IPS-18a (cell line): ENCODE data around the gene ACOT11.
"Not testable (repeated sequence)": the region's sequence is repeated elsewhere in the genome, so short reads cannot be mapped to it uniquely, and the experiment has no call there.

Experiments used
- H3K27ac ChIP-seq: one replicate; pipeline ENCODE4 v1.5.1; 2013; ENCODE audit warnings: low read length
- H3K27me3 ChIP-seq: one replicate; pipeline ENCODE4 v1.6.1; 2013; ENCODE audit warnings: mild to moderate bottlenecking, low read length; ENCODE audit not compliant: control insufficient read depth, insufficient read depth
- H3K36me3 ChIP-seq: one replicate; pipeline ENCODE4 v1.6.1; 2013; ENCODE audit warnings: low read depth, low read length; ENCODE audit not compliant: control insufficient read depth
- H3K4me1 ChIP-seq: one replicate; pipeline ENCODE4 v1.6.1; 2013; ENCODE audit warnings: low read depth, low read length; ENCODE audit not compliant: control insufficient read depth
- H3K4me3 ChIP-seq: one replicate; pipeline ENCODE4 v1.5.1; 2013; ENCODE audit warnings: low read length
- H3K9ac ChIP-seq: one replicate; pipeline ENCODE4 v1.6.1; 2013; ENCODE audit warnings: mild to moderate bottlenecking, low read length, moderate library complexity
- H3K9me3 ChIP-seq: one replicate; pipeline ENCODE4 v1.6.1; 2013; ENCODE audit warnings: low read depth, low read length; ENCODE audit not compliant: control insufficient read depth

Gene ACOT11

DNA sequence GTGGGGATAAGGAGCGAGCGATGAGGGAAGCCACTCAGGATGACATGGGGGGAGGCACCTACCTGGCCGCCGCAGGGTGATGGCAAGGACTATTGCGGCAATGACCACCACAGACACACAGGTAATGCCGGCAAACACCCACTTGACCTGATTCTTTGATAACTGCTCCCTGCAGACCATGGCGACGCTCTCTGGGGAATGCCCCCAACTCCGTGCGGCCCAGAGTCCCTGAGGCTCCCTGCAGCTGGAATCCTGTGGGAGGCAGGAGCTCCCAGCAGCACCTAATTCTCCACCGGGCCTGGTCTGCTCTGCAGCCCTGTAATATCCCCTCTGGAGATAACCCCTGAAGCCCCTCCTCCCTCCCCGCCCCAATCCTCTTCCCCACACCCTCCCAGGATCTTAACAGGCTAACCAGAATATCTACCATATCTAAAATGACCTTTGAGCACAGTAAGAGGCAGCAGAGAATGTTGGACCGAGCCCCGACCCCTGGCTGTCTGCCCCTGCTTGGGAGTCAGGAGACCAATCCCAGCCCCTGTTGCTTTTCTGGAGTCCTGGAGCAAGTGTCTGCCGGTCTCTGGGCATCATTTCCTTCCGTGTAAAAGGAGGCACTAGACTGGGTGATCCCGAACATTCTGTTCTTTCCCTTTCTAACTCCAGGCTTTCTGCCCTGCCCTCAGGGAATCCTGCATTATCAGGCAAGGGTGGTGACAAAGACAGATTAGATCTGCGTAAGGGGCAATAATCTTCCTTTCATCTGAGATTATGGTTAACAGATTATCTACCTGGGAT, 75.4 kb downstream of the ACOT11 start, which contains the start of gene FAM151A:
Gene FAM151A (minus strand): TSS at position 310 of the 792 bp plus-strand sequence. CDS start 130 bp downstream, at position 180.
- no peak within 1 kb of the TSS for H3K4me3 ChIP-seq
- H3K36me3 ChIP-seq = no peaks in the 10 kb centered on the region
- no peaks in the 10 kb centered on the region for H3K9me3 ChIP-seq
- no peak within 1 kb of the TSS for H3K9ac ChIP-seq
- no peaks in the 10 kb centered on the region for H3K4me1 ChIP-seq
- no peaks in the 10 kb centered on the region for H3K27me3 ChIP-seq
- H3K27ac ChIP-seq = no peak within 1 kb of the TSS

DNA sequence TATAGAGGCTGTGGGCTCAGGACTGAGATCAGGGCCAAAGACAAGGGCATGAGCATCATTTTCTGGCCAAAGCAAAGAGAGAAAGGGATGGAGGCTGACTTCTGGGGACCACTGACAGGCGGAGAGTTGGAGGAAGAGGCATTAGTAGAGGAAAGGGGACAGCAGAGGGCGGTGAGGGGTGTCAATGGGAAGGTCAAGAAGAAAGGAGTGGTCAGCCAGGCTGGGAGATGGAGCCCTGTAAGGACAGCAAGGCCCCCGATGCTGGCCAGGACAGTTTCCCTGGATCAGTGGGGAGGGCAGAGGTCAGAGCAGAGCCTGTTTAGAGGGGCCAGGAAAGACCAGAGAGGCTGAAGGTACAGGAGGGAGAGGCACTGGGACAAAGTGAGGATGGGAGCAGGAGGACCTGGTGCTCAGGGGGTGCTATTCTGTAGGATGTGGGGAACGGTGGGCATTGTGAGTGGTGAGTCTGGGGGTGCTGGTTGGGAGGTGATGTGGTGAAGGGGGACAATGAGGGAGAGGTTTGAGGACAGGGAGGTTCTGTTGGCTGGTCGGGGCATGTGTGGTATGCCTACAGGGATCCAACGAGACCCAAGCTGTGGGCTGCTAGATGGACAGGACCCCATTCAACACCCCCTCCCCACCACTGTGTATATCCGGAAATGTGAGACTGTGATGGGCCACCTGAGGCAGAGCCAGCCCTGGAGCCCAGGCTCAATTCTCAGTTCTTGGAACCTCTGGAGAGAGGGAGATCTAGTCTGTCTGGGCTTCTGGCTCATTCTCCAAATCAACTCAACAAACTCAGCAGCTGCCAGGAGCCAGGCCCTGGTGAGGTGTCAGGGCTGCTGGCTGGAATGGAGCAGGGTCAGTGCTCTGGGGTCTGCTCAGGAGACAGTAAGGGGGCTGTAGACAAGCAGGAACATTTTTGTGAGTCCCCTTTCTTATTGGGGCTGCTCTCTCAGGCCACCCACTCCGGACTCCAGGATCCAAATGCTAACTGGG, 76.7 kb downstream of the ACOT11 start:
- H3K4me3 ChIP-seq = no peak overlapping the region
- no peak overlapping the region for H3K9ac ChIP-seq
- H3K9me3 ChIP-seq = no peaks in the 10 kb centered on the region
- H3K27me3 ChIP-seq = no peaks in the 10 kb centered on the region
- no peaks in the 10 kb centered on the region for H3K4me1 ChIP-seq
- H3K27ac ChIP-seq = no peak overlapping the region
- H3K36me3 ChIP-seq = no peaks in the 10 kb centered on the region

DNA sequence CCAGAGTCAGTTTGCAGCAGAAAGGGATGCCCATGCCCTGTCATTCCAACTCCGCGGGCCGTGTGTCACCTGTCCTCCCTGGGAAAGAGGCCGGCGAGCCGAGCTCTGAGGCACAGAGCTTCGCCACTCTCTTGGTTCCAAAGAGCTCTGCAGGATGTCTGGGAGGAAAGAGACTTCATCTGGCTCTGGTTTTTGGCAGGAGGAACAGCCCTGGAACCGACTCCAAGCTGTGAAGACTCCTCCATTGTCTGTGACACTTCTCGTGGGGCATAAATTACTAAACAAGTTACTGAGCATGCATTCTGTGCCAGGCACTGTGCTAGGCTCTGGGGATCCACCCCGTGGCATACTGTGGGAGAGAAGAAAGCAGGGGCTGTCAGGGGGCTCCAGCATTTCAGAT, 79.2 kb downstream of the ACOT11 start:
- no peak overlapping the region for H3K27ac ChIP-seq
- no peaks in the 10 kb centered on the region for H3K4me1 ChIP-seq
- no peaks in the 10 kb centered on the region for H3K36me3 ChIP-seq
- no peaks in the 10 kb centered on the region for H3K27me3 ChIP-seq
- no peak overlapping the region for H3K4me3 ChIP-seq
- no peak overlapping the region for H3K9ac ChIP-seq
- H3K9me3 ChIP-seq = no peaks in the 10 kb centered on the region

DNA sequence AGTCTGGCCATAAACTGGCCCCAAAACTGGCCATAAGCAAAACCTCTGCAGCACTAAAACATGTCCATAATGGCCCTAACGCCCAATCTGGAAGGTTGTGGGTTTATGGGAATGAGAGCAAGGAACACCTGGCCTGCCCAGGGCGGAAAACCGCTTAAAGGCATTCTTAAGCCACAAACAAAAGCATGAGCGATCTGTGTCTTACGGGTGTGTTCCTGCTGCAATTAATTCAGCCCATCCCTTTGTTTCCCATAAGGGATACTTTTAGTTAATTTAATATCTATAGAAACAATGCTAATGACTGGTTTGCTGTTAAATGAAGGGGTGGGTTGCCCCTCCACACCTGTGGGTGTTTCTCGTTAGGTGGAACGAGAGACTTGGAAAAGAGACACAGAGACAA, 87.8 kb downstream of the ACOT11 start:
- not testable (repeated sequence) for H3K9ac ChIP-seq, H3K9me3 ChIP-seq, H3K4me1 ChIP-seq, H3K36me3 ChIP-seq, H3K27me3 ChIP-seq, H3K27ac ChIP-seq, H3K4me3 ChIP-seq

DNA sequence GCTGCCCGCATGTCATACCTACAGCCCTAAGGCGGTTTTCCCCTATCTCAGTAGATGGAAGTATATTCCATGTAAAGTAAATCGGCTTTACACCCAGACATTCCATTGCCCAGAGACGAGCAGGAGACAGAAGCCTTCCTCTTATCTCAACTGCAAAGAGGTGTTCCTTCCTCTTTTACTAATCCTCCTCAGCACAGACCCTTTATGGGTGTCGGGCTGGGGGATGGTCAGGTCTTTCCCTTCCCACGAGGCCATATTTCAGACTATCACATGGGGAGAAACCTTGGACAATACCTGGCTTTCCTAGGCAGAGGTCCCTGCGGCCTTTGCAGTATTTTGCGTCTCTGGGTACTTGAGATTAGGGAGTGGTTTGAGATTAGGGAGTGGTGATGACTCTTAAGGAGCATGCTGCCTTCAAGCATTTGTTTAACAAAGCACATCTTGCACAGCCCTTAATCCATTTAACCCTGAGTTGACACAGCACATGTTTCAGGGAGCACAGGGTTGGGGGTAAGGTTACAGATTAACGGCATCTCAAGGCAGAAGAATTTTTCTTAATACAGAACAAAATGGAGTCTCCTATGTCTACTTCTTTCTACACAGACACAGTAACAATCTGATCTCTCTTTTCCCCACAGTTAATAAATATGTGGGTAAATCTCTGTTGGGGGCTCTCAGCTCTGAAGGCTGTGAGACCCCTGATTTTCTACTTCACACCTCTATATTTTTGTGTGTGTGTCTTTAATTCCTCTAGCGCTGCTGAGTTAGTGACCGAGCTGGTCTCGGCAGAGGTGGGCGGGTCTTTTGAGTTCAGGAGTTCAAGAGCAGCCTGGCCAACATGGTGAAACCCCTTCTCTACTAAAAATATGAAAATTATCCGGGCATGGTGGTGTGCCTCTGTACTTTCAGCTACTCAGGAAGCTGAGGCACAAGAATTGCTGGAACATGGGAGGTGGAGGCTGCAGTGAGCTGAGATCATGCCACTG, 88.7 kb downstream of the ACOT11 start:
- H3K9ac ChIP-seq, H3K4me1 ChIP-seq, H3K27ac ChIP-seq, H3K4me3 ChIP-seq, H3K36me3 ChIP-seq, H3K9me3 ChIP-seq, H3K27me3 ChIP-seq: not testable (repeated sequence)

DNA sequence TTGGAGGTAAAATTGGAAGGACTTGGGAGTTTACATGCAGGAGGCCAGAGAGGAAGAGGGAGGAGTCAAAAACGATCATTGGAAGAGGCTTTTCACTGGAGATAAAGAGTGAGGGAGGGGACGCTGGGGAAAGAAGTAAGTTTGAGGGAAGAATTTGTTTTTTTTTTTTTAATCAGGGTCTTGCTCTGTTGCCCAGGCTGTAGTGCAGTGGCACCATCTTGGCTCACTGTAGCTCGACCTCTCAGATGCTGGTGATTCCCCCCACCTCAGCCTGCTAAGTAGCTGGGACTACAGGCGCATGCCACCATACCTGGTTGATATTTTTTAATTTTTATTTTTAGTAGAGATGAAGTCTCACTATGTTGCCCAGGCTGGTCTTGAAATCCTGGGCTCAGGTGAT, 92.3 kb downstream of the ACOT11 start:
- Histone ChIP-seq H3K9me3 (peaks cover 7% of the 10 kb centered on the region), H3K27ac (no peak overlapping the region), H3K4me1 (no peaks in the 10 kb centered on the region), H3K36me3 (no peaks in the 10 kb centered on the region), H3K4me3 (no peak overlapping the region), H3K9ac (no peak overlapping the region), H3K27me3 (no peaks in the 10 kb centered on the region)

DNA sequence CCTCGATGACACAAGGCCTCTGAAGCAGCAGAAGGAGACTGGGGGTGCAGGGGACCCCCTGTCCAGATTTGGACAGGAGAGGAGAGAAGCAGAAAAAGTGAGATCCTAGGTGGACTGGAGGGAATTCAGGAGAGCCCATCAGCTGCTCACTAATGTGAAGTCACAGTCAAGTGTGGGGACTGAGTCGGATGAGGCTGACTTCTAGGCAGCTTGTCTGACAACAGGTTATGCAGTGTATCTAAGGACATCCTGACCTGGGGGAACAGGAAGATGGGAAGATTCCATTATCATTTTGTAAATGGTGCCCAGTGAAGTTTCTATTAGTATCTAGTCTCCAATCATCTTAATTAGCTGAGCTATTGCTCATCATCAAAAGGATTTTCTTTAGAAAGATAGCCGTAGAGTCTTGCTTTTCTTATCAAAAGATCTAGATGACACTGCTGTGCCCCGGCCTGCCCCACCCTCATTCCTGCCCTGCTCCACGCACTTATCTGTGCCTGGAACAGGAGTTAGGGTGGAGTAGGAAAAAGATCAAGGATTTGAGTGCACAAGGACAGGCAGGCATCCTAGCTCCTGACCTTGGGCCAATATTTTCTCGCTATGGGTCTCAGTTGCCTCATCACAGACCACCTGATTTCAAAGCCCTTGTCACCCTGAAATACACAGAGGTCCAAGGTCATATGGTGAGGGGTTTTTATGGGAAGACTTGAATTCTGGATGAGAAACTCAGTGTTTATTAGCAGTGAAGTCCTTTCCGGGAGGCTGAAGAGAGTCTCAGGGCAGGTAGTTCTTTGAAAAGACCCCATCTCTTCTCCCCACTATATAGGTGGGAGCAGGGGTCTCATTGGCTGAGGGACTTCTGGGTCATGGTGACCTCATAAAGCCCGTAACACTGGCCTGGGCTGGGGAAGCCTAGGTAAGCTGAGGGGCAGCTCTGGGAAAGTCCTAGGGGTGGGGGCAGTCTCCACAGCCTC, 93.1 kb downstream of the ACOT11 start, which contains the start of gene MROH7:
Gene MROH7 (plus strand): TSS at position 924 of the 974 bp plus-strand sequence. CDS start 11,141 bp downstream, outside the sequence.
- H3K27me3 ChIP-seq = no peaks in the 10 kb centered on the region
- H3K4me3 ChIP-seq = no peak within 1 kb of the TSS
- no peak within 1 kb of the TSS for H3K27ac ChIP-seq
- H3K36me3 ChIP-seq = no peaks in the 10 kb centered on the region
- H3K9ac ChIP-seq = no peak within 1 kb of the TSS
- H3K4me1 ChIP-seq = no peaks in the 10 kb centered on the region
- H3K9me3 ChIP-seq = peaks cover 7% of the 10 kb centered on the region

DNA sequence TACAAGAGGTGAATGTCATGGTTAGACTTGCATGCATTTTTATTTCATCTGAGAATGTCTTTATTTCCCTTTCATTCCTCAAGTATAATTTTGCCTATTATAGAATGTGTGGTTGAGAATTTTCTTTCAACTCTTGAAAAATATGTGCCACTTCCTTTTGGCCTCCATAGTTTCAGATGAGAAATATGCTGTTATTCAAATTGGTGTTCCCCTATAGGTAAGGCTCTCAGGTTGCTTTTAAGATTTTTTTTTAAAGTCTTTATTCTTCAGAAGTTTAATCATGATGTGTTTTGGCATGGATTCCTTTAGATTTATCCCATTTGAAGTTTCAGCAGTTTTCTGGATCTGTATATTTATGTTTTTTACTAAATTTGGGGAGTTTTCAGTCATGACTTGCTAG, 95.7 kb downstream of the ACOT11 start:
- Histone ChIP-seq H3K27ac (no peak overlapping the region), H3K9me3 (peaks cover 7% of the 10 kb centered on the region), H3K4me1 (no peaks in the 10 kb centered on the region), H3K9ac (no peak overlapping the region), H3K27me3 (no peaks in the 10 kb centered on the region), H3K4me3 (no peak overlapping the region), H3K36me3 (no peaks in the 10 kb centered on the region)

DNA sequence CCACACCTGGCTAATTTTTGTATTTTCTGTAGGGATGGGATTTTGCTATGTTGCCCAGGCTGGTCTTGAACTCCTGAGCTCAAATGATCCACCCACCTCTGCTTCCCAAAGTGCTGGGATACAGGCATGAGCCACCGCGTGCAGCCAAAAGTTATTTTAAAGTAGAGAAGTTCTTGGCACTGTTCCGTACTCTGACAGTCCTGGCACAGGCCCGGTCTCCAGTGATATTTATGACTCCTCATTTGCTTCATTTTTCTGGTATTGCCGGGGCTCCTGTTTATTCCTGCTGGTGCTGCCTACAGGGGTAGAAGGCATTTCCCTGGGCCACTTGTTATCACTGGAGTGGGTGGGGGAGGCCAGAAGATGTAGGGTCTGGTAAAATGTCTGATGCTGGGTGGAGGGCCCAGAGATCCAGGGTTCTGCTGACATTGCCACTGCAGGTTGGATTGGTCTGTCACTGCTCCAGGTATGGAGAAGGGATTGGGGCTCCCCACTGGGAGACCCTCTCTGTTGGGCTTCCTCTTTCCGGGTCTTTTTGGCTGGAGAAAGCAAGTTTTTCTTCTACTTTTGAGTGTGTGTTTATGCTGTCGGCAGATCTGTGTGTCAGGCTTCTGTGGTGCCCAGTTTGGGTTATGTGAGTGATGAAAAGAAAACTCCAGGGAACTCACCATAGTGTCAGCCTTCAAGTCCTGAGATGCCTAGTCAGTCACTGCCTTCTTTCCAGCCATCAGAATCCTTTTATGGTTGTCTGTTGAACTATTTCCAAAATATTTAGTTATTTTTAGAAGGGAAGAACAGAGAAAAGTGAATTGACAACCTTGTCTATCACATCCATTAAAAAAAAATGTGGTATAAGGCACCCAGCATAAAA, 98.0 kb downstream of the ACOT11 start:
- Histone ChIP-seq H3K4me3 (no peak overlapping the region), H3K27me3 (no peaks in the 10 kb centered on the region), H3K9ac (no peak overlapping the region)

More for the DNA sequence above, 98.0 kb downstream of the ACOT11 start:
- H3K4me1 ChIP-seq = no peaks in the 10 kb centered on the region
- H3K36me3 ChIP-seq = no peaks in the 10 kb centered on the region
- H3K9me3 ChIP-seq = peaks cover 7% of the 10 kb centered on the region
- no peak overlapping the region for H3K27ac ChIP-seq
